ENCODE results near the gene EREG.
"Not testable (repeated sequence)": the region's sequence is repeated elsewhere in the genome, so short reads cannot be mapped to it uniquely, and the experiment has no call there.

The EREG gene

GRCh38 chr4:74364652-74365491 is at the start of gene EREG:
Gene EREG, plus strand, starts transcription at chr4:74365145. Its CDS starts 164 bp downstream, at chr4:74365309.
- no peak for DNase-seq

- DNase-seq, result no peak
Observed at GRCh38 chr4:74315376-74315775, 49.6 kb upstream of the EREG start.

DNA sequence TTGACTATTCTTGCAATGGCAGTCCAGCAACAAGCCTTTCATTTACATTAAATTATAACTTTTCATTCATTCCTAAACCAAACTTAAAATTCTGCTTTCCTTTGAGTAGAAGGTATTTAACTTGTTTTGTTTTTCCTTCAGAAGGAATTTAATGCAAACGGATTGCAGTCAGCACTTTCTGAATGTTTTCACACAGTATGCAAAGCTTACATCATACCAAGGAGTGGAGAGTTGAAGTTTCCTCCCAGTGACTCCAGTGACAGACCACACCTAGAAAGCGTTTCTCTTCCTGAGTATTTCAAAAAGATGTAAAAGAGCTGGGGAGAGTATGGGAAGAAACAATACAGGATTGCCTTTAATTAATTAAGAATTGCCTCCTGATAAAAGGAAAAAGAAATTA is 48.5 kb upstream of the EREG start:
- DNase-seq, result no peak

DNA sequence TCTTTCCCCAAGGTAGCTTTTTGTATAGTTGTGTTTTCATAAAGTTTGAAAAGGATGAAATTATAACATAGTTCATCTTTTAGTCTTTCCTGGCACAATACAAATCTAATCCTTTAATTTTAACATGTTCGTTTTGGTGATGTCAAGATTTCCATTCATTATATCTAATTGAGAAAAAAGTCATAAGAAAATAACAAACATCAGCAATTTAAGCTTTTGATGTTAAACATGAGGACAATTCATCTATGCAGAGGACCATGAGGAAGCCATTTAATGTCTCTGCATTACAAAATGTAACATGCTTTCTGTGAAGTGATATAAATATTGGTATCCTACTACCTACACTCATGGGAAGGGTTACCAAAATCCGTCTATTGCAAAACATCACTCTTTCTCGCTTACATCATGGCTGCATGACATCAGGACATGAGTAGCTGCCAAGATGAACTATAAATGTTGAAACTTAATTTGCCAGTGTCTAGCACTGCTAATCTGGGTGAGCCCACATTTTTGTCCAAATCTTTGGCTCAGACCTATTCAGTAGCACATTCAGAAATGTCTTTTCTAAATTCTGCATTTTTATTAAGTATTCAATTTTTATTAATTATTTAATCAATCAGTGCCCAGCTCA is 47.2 kb upstream of the EREG start:
- DNase-seq, result no peak

- DNase-seq, result no peak
Observed at GRCh38 chr4:74318276-74318675, 46.7 kb upstream of the EREG start.

GRCh38 chr4:74319470-74319869 is 45.5 kb upstream of the EREG start:
- DNase-seq, result no peak

DNA sequence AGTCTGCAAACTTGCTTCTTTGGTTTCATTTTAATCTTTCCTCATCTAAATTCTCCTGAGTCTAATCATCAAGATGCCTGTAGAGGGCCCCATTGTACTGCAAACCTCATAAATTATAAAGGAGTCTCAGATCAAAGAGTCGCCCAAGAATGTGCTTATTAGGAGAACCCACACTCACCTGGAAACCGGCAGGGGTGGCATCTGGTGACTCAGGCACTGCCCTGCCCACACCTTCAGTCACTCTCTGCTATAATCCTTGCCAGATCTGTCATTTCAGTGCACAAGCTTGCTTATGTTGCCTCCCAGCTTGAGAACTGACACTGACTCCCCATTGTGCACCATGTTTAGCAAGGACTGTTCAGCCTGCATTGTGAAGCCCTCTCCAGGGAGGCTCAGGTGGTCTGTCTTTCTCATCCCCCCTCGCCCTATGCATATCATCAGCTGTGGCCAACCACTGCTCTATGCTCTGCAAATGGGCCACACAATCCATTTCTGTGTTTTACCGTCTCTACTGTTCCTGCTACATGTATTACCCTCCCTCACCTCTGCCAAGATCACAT is 44.3 kb upstream of the EREG start:
- peak; percentile 22 for DNase-seq

DNA sequence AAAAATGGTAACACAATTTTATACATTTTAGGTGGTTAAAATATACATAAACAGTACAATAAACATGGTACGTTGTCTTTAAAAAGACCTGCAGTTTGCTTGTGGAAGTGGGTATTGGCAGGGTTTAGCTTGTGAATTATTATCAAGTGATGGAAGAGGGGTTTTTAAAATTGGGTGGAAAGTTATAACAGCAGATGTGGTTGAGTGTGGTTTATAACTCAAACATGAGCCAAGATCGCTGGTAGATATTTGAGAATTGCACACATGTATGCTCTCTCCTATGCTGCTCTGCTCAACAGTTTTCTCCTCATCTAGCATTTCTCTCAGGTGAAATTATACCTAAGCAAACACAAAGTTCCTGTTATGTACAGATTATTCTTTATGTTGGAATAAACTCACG is 42.6 kb upstream of the EREG start:
- DNase-seq, result no peak

DNA sequence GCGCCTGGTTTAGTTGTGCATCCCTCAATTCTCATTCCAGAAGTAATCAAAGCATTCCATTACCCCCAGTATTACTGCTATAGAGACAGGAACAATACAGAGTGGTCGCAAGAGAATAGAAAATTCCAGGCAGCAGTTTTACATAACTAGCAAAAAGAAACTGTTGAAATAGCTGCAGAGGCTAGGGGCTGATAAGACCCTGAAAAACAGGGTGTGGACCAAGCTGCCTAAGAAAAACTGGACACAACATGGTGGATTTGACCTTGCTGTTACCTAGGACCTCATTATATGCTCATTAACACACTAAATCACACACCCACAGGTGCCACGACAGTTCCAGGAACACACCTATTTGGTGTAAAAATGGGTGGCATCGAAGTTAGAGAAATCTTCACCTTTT is 41.3 kb upstream of the EREG start:
- no peak for DNase-seq

DNA sequence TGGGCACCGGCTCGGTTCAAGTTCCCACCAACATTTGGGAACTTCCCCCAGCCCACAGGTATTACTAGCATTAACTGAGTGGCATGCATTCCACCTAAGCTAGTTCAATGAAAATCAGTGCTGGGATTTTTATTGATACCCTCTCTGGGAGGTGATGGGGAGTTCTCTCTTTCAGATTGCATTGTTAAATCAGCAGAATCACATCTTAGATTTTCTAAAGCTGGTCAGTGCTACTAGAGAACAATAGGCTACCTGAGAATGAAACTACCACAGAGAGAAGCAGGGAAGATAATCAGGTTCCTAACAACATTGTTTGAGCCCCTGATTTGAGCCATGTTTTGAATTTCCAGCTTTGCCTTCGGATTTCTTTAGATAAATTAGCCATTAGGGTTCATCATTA is 40.7 kb upstream of the EREG start:
- no peak for DNase-seq

- DNase-seq, result no peak
Observed at GRCh38 chr4:74325886-74326285, 39.1 kb upstream of the EREG start.

GRCh38 chr4:74327762-74328161 is 37.2 kb upstream of the EREG start:
- DNase-seq, result no peak

DNA sequence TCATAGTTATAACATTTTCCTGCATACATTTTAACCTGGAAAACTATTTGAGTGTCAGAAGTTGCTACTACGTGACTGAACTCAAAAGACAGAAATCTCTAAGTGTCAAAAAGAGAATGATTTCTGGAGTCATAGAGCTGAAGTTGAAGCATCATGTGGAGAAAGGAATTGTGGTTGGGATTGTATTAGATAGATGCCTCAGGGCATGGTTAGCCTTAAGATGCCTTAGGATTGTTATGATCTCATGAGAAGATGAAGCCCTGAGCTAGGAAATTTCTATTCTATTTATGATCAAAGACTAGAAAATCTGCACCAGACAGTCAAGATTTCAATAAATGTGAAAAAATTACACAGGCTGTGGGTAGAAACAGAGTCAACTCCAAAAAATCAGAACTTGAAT is 36.4 kb upstream of the EREG start:
- DNase-seq, result no peak

- DNase-seq, result no peak
Observed at GRCh38 chr4:74329307-74329706, 35.6 kb upstream of the EREG start.

DNA sequence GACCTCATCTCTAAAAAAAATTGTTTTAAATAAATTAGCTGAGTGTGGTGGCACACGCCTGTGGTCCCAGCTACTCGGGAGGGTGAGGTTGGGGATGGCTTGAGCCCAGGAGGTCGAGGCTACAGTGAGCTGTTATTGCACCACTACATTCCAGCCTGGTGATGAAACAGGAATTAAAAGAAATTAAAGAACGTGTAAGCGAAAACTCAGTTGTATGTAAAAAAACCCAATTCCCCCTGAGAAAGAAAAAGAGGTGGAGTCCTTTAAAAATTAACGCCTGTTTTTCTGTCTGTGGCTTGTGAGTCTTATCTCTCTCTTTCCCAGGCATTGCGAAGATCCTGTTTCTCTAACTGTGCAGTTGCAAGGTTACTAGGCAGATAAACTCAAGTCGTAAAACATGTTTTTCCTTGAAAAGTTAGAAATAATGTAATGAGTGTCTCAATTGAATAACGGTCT is 34.6 kb upstream of the EREG start:
- DNase-seq, result no peak

DNA sequence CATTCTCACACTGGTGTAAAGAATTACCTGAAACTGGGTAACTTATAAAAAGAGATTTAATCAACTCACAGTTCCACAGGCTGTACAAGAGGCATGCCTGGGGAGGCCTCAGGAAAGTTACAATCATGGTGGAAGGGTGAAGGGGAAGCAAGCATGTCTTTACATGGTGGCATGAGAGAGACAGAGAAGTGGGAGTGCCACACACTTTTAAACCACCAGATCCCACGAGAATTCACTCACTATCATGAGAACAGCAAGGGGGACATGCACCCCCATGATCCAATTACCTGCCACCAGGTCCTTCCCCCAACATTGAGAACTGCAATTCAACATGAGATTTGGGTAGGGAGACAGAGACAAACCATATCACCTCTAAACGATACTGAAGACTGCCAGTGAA is 33.7 kb upstream of the EREG start:
- no peak for DNase-seq

DNA sequence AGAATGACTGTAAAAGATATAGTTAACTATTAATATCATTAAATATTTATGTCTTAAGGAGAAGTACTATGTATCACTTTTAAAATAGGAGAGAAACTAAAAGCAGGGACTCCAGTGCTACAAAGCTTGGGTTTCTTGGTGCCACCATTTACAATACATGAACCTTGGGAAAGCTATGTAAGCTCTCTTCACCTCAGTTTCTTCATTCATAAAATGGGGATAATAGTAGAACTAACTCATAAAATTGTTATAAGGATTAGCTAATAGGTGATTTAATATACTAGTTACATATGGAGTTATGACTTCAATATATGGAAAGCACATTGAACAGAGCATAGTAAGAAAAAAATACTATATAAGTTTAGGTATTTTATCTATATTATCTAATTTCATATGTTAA is 33.0 kb upstream of the EREG start:
- no peak for DNase-seq

DNA sequence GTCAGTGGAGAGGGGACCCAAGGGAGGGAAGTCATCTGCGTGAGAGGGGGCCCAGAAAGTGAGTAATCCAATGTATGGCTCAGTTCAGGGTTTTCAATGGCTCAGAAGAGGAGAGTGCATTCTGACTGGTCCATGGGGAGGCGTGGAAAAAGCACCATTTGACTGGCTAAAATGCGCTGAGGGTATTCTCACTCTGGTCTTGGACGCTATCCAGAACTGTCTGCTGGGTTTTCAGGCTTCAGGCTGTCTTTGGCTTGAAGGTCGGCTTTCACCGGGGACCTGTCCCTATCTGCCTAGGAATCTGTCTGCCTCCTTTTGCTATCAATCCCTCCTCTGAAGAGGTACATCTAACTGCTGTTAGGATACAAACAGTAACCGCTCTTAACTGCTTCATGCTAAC is 30.3 kb upstream of the EREG start:
- no peak for DNase-seq

DNA sequence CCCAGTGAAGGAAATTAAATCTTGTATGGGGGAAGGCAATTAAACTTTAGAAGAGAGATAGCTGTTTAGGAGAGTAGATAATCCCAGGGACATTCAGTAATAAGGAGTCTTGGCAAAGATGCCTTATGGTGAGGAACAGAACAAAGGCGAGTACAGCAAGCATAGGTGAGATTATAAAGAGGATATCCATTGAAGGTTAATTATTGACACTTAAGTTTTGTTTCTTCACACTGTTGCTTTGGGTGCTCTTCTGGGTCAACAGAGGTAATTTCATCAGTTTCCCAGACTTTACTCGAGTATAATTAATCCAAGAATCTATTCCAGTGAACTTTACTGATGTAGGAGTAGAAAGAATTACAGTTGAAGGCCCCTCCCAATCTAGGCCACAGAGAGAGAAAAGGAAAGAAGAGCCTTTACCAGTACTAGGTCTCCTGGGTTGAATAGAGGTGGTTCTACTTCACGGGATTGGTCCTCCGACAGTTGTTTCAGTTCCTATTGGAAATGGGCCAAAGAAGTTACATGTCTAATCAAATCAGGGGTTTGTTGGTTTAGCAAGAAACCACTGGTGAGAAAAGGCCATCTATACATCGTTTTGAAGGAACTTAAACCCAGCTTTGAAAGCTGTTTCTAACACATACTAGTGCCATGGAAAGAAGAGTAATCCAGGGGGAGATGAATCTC is 29.5 kb upstream of the EREG start:
- no peak for DNase-seq

DNA sequence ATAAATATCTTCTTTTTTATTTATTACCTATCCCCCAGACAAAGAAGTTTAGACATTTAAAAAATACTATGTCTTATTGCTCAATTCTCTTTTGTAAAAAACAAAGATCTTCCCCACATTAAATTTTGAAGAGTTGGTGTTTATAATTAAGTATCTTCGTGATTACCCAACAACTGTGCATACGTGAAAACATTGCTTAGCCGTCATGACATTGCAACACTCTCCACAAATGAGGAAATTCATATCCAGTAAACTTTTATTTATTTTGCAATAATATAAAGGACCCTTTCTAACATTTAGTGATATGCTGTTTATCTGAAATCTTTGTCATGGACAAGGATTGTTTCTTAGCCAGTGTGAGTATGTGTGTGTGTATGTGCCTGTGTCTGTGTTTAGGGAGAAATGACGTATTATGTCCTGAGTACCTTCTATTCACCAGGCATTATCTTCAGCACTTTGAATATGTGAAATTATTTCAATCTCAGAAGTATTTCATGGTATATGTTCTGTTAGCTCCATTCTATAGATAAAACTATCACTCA is 26.1 kb upstream of the EREG start:
- DNase-seq, result no peak

DNA sequence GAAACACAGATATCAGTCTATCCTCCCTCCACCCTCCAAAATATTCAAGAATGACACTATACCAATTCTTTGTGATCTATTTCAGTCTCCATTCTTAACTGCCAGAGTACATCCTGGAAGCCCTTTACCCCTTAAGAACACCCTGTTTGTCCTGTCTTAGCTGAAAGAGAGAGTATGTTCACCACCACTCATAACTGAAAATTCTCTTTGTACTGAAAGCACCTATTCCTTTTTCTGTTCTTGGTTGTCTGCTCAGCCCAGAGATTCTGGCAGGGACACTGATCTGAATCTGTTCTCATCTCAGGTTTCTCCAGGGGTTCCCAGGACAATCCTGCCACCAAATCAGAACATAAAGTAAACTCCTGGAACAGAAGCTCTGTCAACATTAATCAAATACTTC is 25.4 kb upstream of the EREG start:
- no peak for DNase-seq

GRCh38 chr4:74340421-74340820 is 24.5 kb upstream of the EREG start:
- DNase-seq, result not testable (repeated sequence)

- no peak for DNase-seq
Observed at GRCh38 chr4:74344031-74344430, 20.9 kb upstream of the EREG start.

Data from NCI-H446 treated with DMSO at 0.1 percent for 48 hours (cell line).